ELR (cell line): ENCODE results near the gene B3GAT1.
A peak's percentile ranks its signal among the peaks of the same experiment; 100 is the strongest.

Source experiments
- DNase-seq: peaks from one replicate; pipeline ENCODE4 v3.0.0-alpha.2; 2015; ENCODE audit warnings: low read depth

B3GAT1 gene

GRCh38 chr11:134371436-134372185, 40.4 kb downstream of the B3GAT1 start:
- no peak for DNase-seq

- DNase-seq = no peak
Observed at GRCh38 chr11:134370526-134371435, 41.3 kb downstream of the B3GAT1 start.

- no peak for DNase-seq
Observed at GRCh38 chr11:134369656-134370525, 42.2 kb downstream of the B3GAT1 start.

GRCh38 chr11:134367781-134368180, 44.3 kb downstream of the B3GAT1 start:
- no peak for DNase-seq

- DNase-seq = no peak
Observed at GRCh38 chr11:134366254-134366653, 45.8 kb downstream of the B3GAT1 start.

GRCh38 chr11:134365011-134365925, 46.8 kb downstream of the B3GAT1 start:
- DNase-seq = no peak

GRCh38 chr11:134364261-134364660, 47.8 kb downstream of the B3GAT1 start:
- DNase-seq = no peak

- no peak for DNase-seq
Observed at GRCh38 chr11:134363592-134363991, 48.5 kb downstream of the B3GAT1 start.

- DNase-seq = no peak
Observed at GRCh38 chr11:134363161-134363560, 48.9 kb downstream of the B3GAT1 start.

- DNase-seq = no peak
Observed at GRCh38 chr11:134362192-134362901, 49.7 kb downstream of the B3GAT1 start.

GRCh38 chr11:134361661-134362060, 50.4 kb downstream of the B3GAT1 start:
- no peak for DNase-seq

GRCh38 chr11:134360050-134360835, 51.8 kb downstream of the B3GAT1 start:
- DNase-seq = peak; percentile 28

GRCh38 chr11:134359646-134360045, 52.4 kb downstream of the B3GAT1 start:
- no peak for DNase-seq

GRCh38 chr11:134358856-134359490, 53.1 kb downstream of the B3GAT1 start:
- no peak for DNase-seq

GRCh38 chr11:134358165-134358855, 53.7 kb downstream of the B3GAT1 start:
- DNase-seq = no peak

GRCh38 chr11:134357545-134357839, 54.5 kb downstream of the B3GAT1 start:
- DNase-seq = no peak

- no peak for DNase-seq
Observed at GRCh38 chr11:134356656-134357544, 55.1 kb downstream of the B3GAT1 start.

- no peak for DNase-seq
Observed at GRCh38 chr11:134355656-134356055, 56.4 kb downstream of the B3GAT1 start.
